Liver (tissue), 9 donors: ENCODE measurements around the gene RAB44. TPM values are rescaled to one million over a fixed set of nuclear protein-coding genes. Genes with fewer than 3 reads are reported as not detected.
A peak's percentile ranks its signal among the peaks of the same experiment; 100 is the strongest.

ENCODE experiments used
- DNase-seq: peaks from one replicate; pipeline ENCODE4 v3.0.0-alpha.2; 2017; ENCODE audit warnings: low spot score
- H3K27ac ChIP-seq, 2 donors: one replicate each; pipeline ENCODE4 v1.7.0; 2013; ENCODE audit warnings: inconsistent platforms in 2 of 2, low read length in 2 of 2, control low read depth in 1 of 2, low read depth in 1 of 2, mild to moderate bottlenecking in 1 of 2
- H3K27me3 ChIP-seq, 4 donors: one replicate each; pipeline versions ENCODE4 v1.6.1 to v1.7.0; 2013; ENCODE audit warnings: low read length in 3 of 4, inconsistent platforms in 1 of 4, mild to moderate bottlenecking in 1 of 4, moderate library complexity in 1 of 4; ENCODE audit not compliant: control insufficient read depth in 4 of 4, insufficient read depth in 4 of 4
- H3K36me3 ChIP-seq, 4 donors: one replicate each; pipeline versions ENCODE4 v1.6.1 to v1.7.0; 2013; ENCODE audit warnings: low read length in 3 of 4, mild to moderate bottlenecking in 3 of 4, low read depth in 1 of 4, moderate library complexity in 1 of 4; ENCODE audit not compliant: control insufficient read depth in 4 of 4, insufficient read depth in 3 of 4
- H3K4me1 ChIP-seq, 4 donors: one replicate each; pipeline versions ENCODE4 v1.6.1 to v1.7.0; 2013; ENCODE audit warnings: low read length in 3 of 4, mild to moderate bottlenecking in 3 of 4, moderate library complexity in 1 of 4; ENCODE audit not compliant: control insufficient read depth in 4 of 4, insufficient read depth in 4 of 4
- H3K4me3 ChIP-seq, 3 donors: one replicate each; pipeline versions ENCODE4 v1.6.1 to v1.7.0; 2013; ENCODE audit warnings: low read length in 3 of 3, control low read depth in 1 of 3, low read depth in 1 of 3, mild to moderate bottlenecking in 1 of 3
- H3K9ac ChIP-seq, 2 donors: one replicate each; pipeline ENCODE4 v1.7.0; 2013; ENCODE audit warnings: low read length in 2 of 2, mild to moderate bottlenecking in 2 of 2, moderate library complexity in 2 of 2, control low read depth in 1 of 2, low read depth in 1 of 2
- H3K9me3 ChIP-seq, 4 donors: one replicate each; pipeline versions ENCODE4 v1.6.1 to v1.7.0; 2013; ENCODE audit warnings: low read length in 3 of 4; ENCODE audit not compliant: control insufficient read depth in 4 of 4
- ATF3 ChIP-seq: IDR thresholded peaks from 2 replicates; pipeline ENCODE4 v1.6.1; 2016; ENCODE audit warnings: antibody characterized with exemption
- CTCF ChIP-seq: fragments of 150-350 bp; IDR thresholded peaks from 2 replicates; pipeline ENCODE4 v1.5.1; 2017; ENCODE audit warnings: improper control_type of control experiment, low read depth, low read length; ENCODE audit not compliant: missing input control
- EGR1 ChIP-seq, 2 donors: IDR thresholded peaks; 2 replicates each; pipeline ENCODE4 v1.6.1; 2016 to 2018; ENCODE audit warnings: antibody characterized with exemption in 2 of 2, low read depth in 2 of 2
- FOXA1 ChIP-seq: IDR thresholded peaks from 2 replicates; pipeline ENCODE4 v1.6.1; 2016; ENCODE audit warnings: antibody characterized with exemption
- GABPA ChIP-seq, 2 donors: IDR thresholded peaks in 1 of 2; conservative IDR thresholded peaks in 1 of 2; 2 replicates each; pipeline ENCODE4 v1.6.1; 2016; ENCODE audit warnings: antibody characterized with exemption in 2 of 2, mild to moderate bottlenecking in 1 of 2, moderate library complexity in 1 of 2
- HNF4A ChIP-seq, 2 donors: conservative IDR thresholded peaks; 2 replicates each; pipeline ENCODE4 v1.6.1; 2016; ENCODE audit warnings: antibody characterized with exemption in 2 of 2, mild to moderate bottlenecking in 2 of 2
- HNF4G ChIP-seq: IDR thresholded peaks from 2 replicates; pipeline ENCODE4 v1.6.1; 2016; ENCODE audit warnings: antibody characterized with exemption
- JUND ChIP-seq, 2 donors: IDR thresholded peaks; 2 replicates each; pipeline ENCODE4 v1.6.1; 2016; ENCODE audit warnings: antibody characterized with exemption in 2 of 2
- MAX ChIP-seq: IDR thresholded peaks from 2 replicates; pipeline ENCODE4 v1.6.1; 2016; ENCODE audit warnings: antibody characterized with exemption
- NR2F2 ChIP-seq: IDR thresholded peaks from 2 replicates; pipeline ENCODE4 v1.6.1; 2016; ENCODE audit warnings: antibody characterized with exemption
- RAD21 ChIP-seq, 2 donors: IDR thresholded peaks; 2 replicates each; pipeline ENCODE4 v1.6.1; 2016; ENCODE audit warnings: antibody characterized with exemption in 2 of 2, mild to moderate bottlenecking in 2 of 2
- REST ChIP-seq: IDR thresholded peaks from 2 replicates; pipeline ENCODE4 v1.6.1; 2016; ENCODE audit warnings: antibody characterized with exemption, mild to moderate bottlenecking
- RXRA ChIP-seq, 2 donors: IDR thresholded peaks; 2 replicates each; pipeline ENCODE4 v1.6.1; 2017 to 2018; ENCODE audit warnings: antibody characterized with exemption in 2 of 2, mild to moderate bottlenecking in 1 of 2
- SP1 ChIP-seq: IDR thresholded peaks from 2 replicates; pipeline ENCODE4 v1.6.1; 2018; ENCODE audit warnings: antibody characterized with exemption, mild to moderate bottlenecking
- WGBS: extraction: QIAGEN DNeasy Blood & Tissue Kit; methylation state at CpG from one replicate; pipeline ENCODE4 v1.1.7; 2013; 5-methylcytosine and 5-hydroxymethylcytosine counted together
- polyA plus RNA-seq, 2 donors: library from polyadenylated mRNA; stranded (reverse) in 1 of 2; unstranded in 1 of 2; fragments of 200-250 nt in 1 of 2; fragments of >200 nt in 1 of 2; fragmentation: Nextera tagmentation in 1 of 2; extraction: Ambion mirVana in 1 of 2; gene quantifications; one replicate each; pipeline versions ENCODE4 v1.2.1 to v1.2.3, GENCODE V29; 2013 to 2015
- total RNA-seq, 2 donors: library from RNA; depleted of rRNA; stranded (reverse); fragments of >200 nt; gene quantifications; one replicate each; pipeline ENCODE4 v1.2.3, GENCODE V29; 2014
- donor health status: healthy.
- donor health status: healthy.
- donor health status: healthy.
- donor health status: healthy.
- donor health status: healthy.

The RAB44 gene
- total and polyA plus RNA-seq, 4 donors = 0.02 to 1.3 (median 0.08) TPM; not detected in 1

- no peak for TF ChIP-seq CTCF
- TF ChIP-seq ATF3 = no peak
- peak; percentile 45 for TF ChIP-seq MAX
- no peak for TF ChIP-seq HNF4G
- no peak for TF ChIP-seq GABPA (IDR thresholded peaks at IDR 0.05 in 1 of 2, conservative IDR thresholded peaks at IDR 0.05 in 1 of 2)
These were observed 18.4 kb upstream of the RAB44 start (continued) for GRCh38 chr6:36679043-36679833.

- WGBS = 39% methylated on average over 11 of the region's 11 CpGs
- Histone ChIP-seq H3K27ac (peak overlapping the region; percentile 54 to 70), H3K4me1 (peaks cover 14 to 51% (median 38%) of the 10 kb centered on the region in 4 donors), H3K4me3 (no peak overlapping the region), H3K27me3 (no peaks in the 10 kb centered on the region), H3K36me3 (peaks cover 14 to 31% (median 22%) of the 10 kb centered on the region in 4 donors), H3K9me3 (no peaks in the 10 kb centered on the region), H3K9ac (peak overlapping the region in 1 of 2 donors; percentile 33)
- no peak for DNase-seq
- peak; percentile 77 to 90 for TF ChIP-seq RXRA (IDR thresholded peaks at IDR 0.05)
- peak in 1 of 2 donors; percentile 38 for TF ChIP-seq EGR1 (IDR thresholded peaks at IDR 0.05; ENCODE audit: low read depth in 2 of 2)
- no peak for TF ChIP-seq GABPA (IDR thresholded peaks at IDR 0.05 in 1 of 2, conservative IDR thresholded peaks at IDR 0.05 in 1 of 2)
- no peak for TF ChIP-seq CTCF
- TF ChIP-seq JUND (IDR thresholded peaks at IDR 0.05) = peak; percentile 61 to 75
- peak; percentile 63 to 80 for TF ChIP-seq HNF4A (conservative IDR thresholded peaks at IDR 0.05)
- TF ChIP-seq NR2F2 = peak; percentile 67
- TF ChIP-seq HNF4G = peak; percentile 27
- TF ChIP-seq SP1 = peak; percentile 47
- peak; percentile 49 for TF ChIP-seq MAX
- TF ChIP-seq ATF3 = no peak
- peak; percentile 15 to 26 for TF ChIP-seq RAD21 (IDR thresholded peaks at IDR 0.05)
- TF ChIP-seq REST = no peak
- no peak for TF ChIP-seq FOXA1
These were observed 15.1 kb upstream of the RAB44 start for GRCh38 chr6:36682328-36683144.
